ENCODE results near the gene VRK3. TPM values are rescaled to one million over a fixed set of nuclear protein-coding genes. Genes with fewer than 3 reads are reported as not detected.

The VRK3 gene
- total RNA-seq, 1 donor from 2014 or later: 27.6 TPM

DNA sequence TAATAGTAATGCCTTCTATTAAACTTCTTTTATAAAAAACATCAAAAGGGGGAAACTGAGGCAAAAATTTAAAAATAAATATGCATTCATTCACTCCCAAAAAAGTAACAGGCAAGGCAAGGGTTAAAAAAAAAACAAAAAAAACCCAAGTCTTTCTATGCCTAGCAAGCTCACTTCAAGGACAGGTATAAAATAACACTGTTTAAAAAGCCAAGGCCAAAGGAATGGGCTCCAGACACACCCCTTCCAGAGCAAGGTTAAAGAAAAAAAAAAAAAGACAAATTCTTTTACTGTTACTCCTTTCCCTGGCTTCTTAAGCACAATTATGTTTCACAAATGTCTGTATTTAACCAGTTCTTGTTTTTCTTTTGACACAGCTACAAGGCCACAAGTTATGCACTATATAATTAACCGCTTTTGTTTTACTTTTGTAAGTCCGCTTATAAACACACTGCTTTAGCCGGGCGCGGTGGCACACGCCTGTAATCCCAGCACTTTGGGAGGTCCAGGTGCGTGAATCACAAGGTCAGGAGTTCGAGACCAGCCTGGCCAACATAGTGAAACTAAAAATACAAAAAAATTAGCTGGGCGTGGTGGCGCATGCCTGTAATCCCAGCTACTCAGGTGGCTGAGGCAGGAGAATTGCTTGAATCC lies 67.8 kb downstream of the VRK3 start:
- DNase-seq (ENCODE audit: low spot score in 2 of 2): no peak
- intact Hi-C loops (cut with DNase I): no loop called here
- peaks cover 4 to 17% of the 10 kb centered on the region in 2 donors for H3K4me1 ChIP-seq
- no peak overlapping the region for H3K27ac ChIP-seq
- no peaks in the 10 kb centered on the region for H3K27me3 ChIP-seq
- no peak overlapping the region for H3K4me3 ChIP-seq
- H3K36me3 ChIP-seq: no peaks in the 10 kb centered on the region
- H3K9me3 ChIP-seq: no peaks in the 10 kb centered on the region
- no peak for TF ChIP-seq CTCF (IDR thresholded peaks at IDR 0.05)

GRCh38 chr19:49956115-49956495 lies 69.1 kb downstream of the VRK3 start:
- intact Hi-C loops (cut with DNase I): no loop called here
- H3K36me3 ChIP-seq: no peaks in the 10 kb centered on the region
- H3K27me3 ChIP-seq: no peaks in the 10 kb centered on the region
- DNase-seq (ENCODE audit: low spot score in 2 of 2): no peak
- H3K4me3 ChIP-seq: no peak overlapping the region
- no peak overlapping the region for H3K27ac ChIP-seq
- peaks cover 10 to 24% of the 10 kb centered on the region in 2 donors for H3K4me1 ChIP-seq
- H3K9me3 ChIP-seq: no peaks in the 10 kb centered on the region
- no peak for TF ChIP-seq CTCF (IDR thresholded peaks at IDR 0.05)

DNA sequence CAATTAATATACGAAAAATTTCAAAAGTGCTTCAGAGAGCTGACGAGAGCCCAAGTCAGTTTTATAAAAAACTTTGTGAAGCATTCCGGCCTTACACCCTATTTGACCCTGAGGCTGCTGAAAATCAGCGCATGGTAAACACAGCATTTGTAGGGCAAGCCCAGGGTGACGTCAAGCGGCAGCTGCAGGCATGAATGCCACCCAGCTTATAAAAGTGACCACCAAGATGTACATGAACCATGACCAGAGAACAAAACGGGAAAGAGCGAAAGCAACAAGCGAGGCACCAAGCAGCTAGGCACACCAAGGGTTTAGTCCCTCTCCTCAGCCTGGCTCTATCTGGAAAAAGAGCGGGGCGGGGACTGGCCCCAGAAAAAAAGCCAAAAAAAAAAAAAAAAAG lies 70.2 kb downstream of the VRK3 start:
- H3K27me3 ChIP-seq: no peaks in the 10 kb centered on the region
- no peaks in the 10 kb centered on the region for H3K36me3 ChIP-seq
- H3K9me3 ChIP-seq: no peaks in the 10 kb centered on the region
- TF ChIP-seq CTCF (IDR thresholded peaks at IDR 0.05): no peak
- intact Hi-C loops (cut with DNase I): no loop called here
- peaks cover 10 to 24% of the 10 kb centered on the region in 2 donors for H3K4me1 ChIP-seq
- H3K27ac ChIP-seq: no peak overlapping the region
- H3K4me3 ChIP-seq: peak overlapping the region in 1 of 2 donors; percentile 7
- no peak for DNase-seq (ENCODE audit: low spot score in 2 of 2)

DNA sequence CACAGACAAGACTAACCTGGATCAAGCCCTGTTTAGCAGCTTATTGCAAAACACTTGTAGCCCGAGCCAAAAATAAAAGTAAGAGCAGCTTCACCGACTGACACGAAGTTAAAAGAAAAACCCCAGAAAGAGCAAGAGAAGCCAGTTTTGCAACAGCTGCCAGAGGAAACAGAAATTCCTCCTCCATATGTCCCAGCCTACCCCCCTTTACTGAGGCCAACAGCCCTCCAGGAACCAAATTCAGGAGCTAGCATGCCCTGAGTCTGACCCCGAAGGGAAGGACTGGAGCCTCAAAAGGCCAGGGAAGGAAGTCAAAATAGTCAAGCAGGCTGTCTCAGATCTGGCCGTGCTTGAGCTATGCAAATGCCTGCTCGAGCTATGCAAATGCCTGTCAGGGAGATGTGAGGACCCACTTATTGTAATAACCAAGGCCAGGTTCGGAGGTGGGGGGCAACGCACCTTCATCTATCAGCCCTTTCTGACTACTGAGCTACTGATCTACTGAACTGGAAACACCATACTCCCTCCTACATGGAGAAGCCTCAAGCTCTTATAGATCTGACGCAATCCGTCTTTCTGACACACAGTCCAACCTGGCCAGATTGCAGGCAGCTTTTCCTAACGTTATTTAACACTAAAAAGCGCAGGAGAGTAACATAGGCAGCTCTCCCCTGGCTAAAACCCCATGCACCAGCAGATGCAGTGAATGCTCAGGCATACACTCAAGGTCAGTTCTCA lies 70.9 kb downstream of the VRK3 start:
- no peak for TF ChIP-seq CTCF (IDR thresholded peaks at IDR 0.05)
- Histone ChIP-seq H3K4me1 (peaks cover 10 to 24% of the 10 kb centered on the region in 2 donors), H3K27me3 (no peaks in the 10 kb centered on the region), H3K36me3 (no peaks in the 10 kb centered on the region), H3K9me3 (no peaks in the 10 kb centered on the region), H3K4me3 (peak overlapping the region in 1 of 2 donors; percentile 20), H3K27ac (peak overlapping the region in 1 of 2 donors; percentile 11)
- intact Hi-C loops (cut with DNase I): no loop called here
- no peak for DNase-seq (ENCODE audit: low spot score in 2 of 2)

DNA sequence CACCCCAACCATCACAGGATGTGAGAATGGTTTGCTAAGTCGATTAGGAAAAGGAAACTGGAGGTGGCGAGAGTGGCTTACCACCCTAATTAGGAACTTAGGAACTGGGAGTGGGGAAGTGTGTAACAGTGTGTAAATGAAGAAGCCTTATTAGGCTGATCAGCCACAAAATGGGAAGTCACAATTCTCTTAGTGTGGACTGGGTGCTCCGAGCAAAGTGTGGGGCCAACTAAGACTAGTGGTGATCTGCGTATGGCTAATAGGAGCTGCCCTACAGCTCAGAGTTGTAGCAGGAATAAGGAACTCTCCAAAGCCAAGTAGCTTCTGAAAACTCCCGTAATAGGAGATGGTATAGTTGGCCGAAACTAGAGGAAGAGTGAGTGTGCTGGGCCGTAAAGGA lies 71.8 kb downstream of the VRK3 start:
- intact Hi-C loops (cut with DNase I): no loop called here
- peaks cover 10 to 24% of the 10 kb centered on the region in 2 donors for H3K4me1 ChIP-seq
- no peaks in the 10 kb centered on the region for H3K9me3 ChIP-seq
- DNase-seq (ENCODE audit: low spot score in 2 of 2): no peak
- no peak overlapping the region for H3K4me3 ChIP-seq
- no peak for TF ChIP-seq CTCF (IDR thresholded peaks at IDR 0.05)
- no peak overlapping the region for H3K27ac ChIP-seq
- H3K36me3 ChIP-seq: no peaks in the 10 kb centered on the region
- no peaks in the 10 kb centered on the region for H3K27me3 ChIP-seq
